Measurements from ENCODE around the gene CCDC91. TPM values are rescaled to one million over a fixed set of nuclear protein-coding genes. Genes with fewer than 3 reads are reported as not detected.
A peak's percentile ranks its signal among the peaks of the same experiment; 100 is the strongest.

CCDC91 gene
- polyA plus RNA-seq, 3 donors, result 6.3 to 18.1 (median 15.6) TPM

DNA sequence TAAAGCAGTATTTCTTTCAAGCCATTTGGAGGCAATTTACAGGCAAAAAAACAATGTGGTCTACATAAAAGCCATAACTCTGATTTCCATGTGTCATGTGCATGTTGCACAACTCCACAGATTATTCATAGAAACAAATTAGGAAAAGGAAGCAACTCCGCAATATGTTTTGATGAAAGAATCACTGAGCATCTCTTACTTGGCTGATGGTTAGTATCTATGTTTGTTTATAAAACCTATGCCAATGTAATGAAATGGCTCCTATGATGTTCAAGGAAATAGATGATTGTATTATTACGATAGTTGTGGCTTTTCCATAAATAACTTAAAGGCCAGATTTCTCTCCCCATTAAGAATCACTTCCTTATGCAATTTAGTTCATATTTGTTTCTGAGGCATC lies 373.7 kb downstream of the CCDC91 start:
- H3K27me3 Mint-ChIP-seq (ENCODE audit: low read depth in 3 of 3), result peaks cover 0 to 2% (median 1%) of the 10 kb centered on the region in 3 donors
- peaks cover 2 to 12% (median 9%) of the 10 kb centered on the region in 7 donors for H3K9me3 Mint-ChIP-seq
- no peaks in the 10 kb centered on the region for H3K27me3 ChIP-seq (ENCODE audit: control insufficient read depth in 2 of 2, insufficient read depth in 2 of 2, low read length in 2 of 2)
- H3K27ac ChIP-seq (ENCODE audit: low read depth in 1 of 2, low read length in 2 of 2), result no peak overlapping the region
- H3K9ac ChIP-seq (ENCODE audit: insufficient read depth, low read length, poor library complexity, severe bottlenecking), result no peak overlapping the region
- H4K20me1 ChIP-seq (ENCODE audit: insufficient read depth, low read length), result no peaks in the 10 kb centered on the region
- TF ChIP-seq, protein P1, sequence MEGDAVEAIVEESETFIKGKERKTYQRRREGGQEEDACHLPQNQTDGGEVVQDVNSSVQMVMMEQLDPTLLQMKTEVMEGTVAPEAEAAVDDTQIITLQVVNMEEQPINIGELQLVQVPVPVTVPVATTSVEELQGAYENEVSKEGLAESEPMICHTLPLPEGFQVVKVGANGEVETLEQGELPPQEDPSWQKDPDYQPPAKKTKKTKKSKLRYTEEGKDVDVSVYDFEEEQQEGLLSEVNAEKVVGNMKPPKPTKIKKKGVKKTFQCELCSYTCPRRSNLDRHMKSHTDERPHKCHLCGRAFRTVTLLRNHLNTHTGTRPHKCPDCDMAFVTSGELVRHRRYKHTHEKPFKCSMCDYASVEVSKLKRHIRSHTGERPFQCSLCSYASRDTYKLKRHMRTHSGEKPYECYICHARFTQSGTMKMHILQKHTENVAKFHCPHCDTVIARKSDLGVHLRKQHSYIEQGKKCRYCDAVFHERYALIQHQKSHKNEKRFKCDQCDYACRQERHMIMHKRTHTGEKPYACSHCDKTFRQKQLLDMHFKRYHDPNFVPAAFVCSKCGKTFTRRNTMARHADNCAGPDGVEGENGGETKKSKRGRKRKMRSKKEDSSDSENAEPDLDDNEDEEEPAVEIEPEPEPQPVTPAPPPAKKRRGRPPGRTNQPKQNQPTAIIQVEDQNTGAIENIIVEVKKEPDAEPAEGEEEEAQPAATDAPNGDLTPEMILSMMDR (IDR thresholded peaks at IDR 0.05), result no peak
- no peak overlapping the region for H3K4me2 ChIP-seq (replicated peaks; ENCODE audit: extremely low read depth, low read length, poor library complexity, severe bottlenecking)
- peaks cover 4 to 14% of the 10 kb centered on the region in 2 donors for H3K4me1 ChIP-seq (ENCODE audit: control insufficient read depth in 1 of 2, insufficient read depth in 2 of 2, low read length in 2 of 2)
- WGBS (ENCODE audit: insufficient coverage), result no CpG with 5 or more reads among the region's 2 CpGs
- peaks cover 5 to 8% of the 10 kb centered on the region in 2 donors for H3K36me3 Mint-ChIP-seq
- peaks cover 14% of the 10 kb centered on the region for H3K4me1 Mint-ChIP-seq
- H3K4me3 ChIP-seq (replicated peaks in 1 of 3; ENCODE audit: low read depth in 2 of 3, low read length in 3 of 3), result no peak overlapping the region
- no peak overlapping the region for H3K4me3 Mint-ChIP-seq
- no peaks in the 10 kb centered on the region for H3K79me2 ChIP-seq (ENCODE audit: insufficient read depth, low read length)
- intact Hi-C loops (cut with micrococcal nuclease), result no loop called here
- no peaks in the 10 kb centered on the region for H3K9me3 ChIP-seq (replicated peaks in 1 of 2; ENCODE audit: control insufficient read depth in 1 of 2, insufficient read depth in 1 of 2, low read length in 2 of 2)
- H2AFZ ChIP-seq (ENCODE audit: insufficient read depth, low read depth, low read length, poor library complexity, severe bottlenecking), result no peak overlapping the region
- H3K36me3 ChIP-seq (replicated peaks in 1 of 2; ENCODE audit: control insufficient read depth in 1 of 2, insufficient read depth in 2 of 2, low read length in 2 of 2), result no peaks in the 10 kb centered on the region
- peak overlapping the region in 1 of 7 donors; percentile 53 for H3K27ac Mint-ChIP-seq
- peak in 2 of 3 donors; percentile 5 to 12 for DNase-seq

DNA sequence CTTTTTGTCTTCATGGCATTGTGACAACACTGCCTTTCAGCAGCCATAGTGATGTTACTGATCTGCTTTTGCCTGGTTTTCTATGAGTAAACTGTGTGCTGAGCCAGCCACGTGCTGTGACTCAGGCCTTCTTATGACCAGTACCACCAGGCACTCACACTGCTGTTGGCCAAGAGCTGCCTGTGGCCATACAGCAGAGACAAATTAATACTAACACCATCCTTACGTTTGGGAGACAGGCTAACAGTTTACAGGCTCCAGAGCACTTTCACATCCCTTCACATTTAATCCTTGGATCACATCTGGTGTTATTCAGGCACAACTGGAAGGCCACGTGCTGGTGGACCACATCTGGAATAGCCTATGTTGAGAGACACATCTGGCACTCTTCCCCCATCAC lies 377.9 kb downstream of the CCDC91 start:
- Histone ChIP-seq H3K4me2 (replicated peaks; ENCODE audit: extremely low read depth, low read length, poor library complexity, severe bottlenecking) (no peak overlapping the region), H3K27me3 (ENCODE audit: control insufficient read depth in 2 of 2, insufficient read depth in 2 of 2, low read length in 2 of 2) (no peaks in the 10 kb centered on the region), H3K9me3 (replicated peaks in 1 of 2; ENCODE audit: control insufficient read depth in 1 of 2, insufficient read depth in 1 of 2, low read length in 2 of 2) (no peaks in the 10 kb centered on the region), H3K79me2 (ENCODE audit: insufficient read depth, low read length) (no peaks in the 10 kb centered on the region), H2AFZ (ENCODE audit: insufficient read depth, low read depth, low read length, poor library complexity, severe bottlenecking) (no peak overlapping the region), H3K9ac (ENCODE audit: insufficient read depth, low read length, poor library complexity, severe bottlenecking) (no peak overlapping the region), H3K36me3 (replicated peaks in 1 of 2; ENCODE audit: control insufficient read depth in 1 of 2, insufficient read depth in 2 of 2, low read length in 2 of 2) (no peaks in the 10 kb centered on the region), H4K20me1 (ENCODE audit: insufficient read depth, low read length) (no peaks in the 10 kb centered on the region), H3K4me1 (ENCODE audit: control insufficient read depth in 1 of 2, insufficient read depth in 2 of 2, low read length in 2 of 2) (peaks cover 4 to 14% of the 10 kb centered on the region in 2 donors), H3K27ac (ENCODE audit: low read depth in 1 of 2, low read length in 2 of 2) (no peak overlapping the region), H3K4me3 (replicated peaks in 1 of 3; ENCODE audit: low read depth in 2 of 3, low read length in 3 of 3) (no peak overlapping the region)
- no peak for DNase-seq
- Mint-ChIP-seq H3K9me3 (peaks cover 2 to 10% (median 7%) of the 10 kb centered on the region in 7 donors), H3K4me3 (no peak overlapping the region), H3K36me3 (peaks cover 2 to 3% of the 10 kb centered on the region in 2 donors), H3K27me3 (ENCODE audit: low read depth in 3 of 3) (peaks cover 1 to 2% (median 2%) of the 10 kb centered on the region in 3 donors), H3K4me1 (peaks cover 16% of the 10 kb centered on the region), H3K27ac (no peak overlapping the region)
- WGBS (ENCODE audit: insufficient coverage), result 100% methylated on average over 2 of the region's 3 CpGs
- TF ChIP-seq, protein P1 (IDR thresholded peaks at IDR 0.05), result no peak
- intact Hi-C loops (cut with micrococcal nuclease), result no loop called here

All from CD14-positive monocyte (primary cell).